ENCODE data around the gene RPUSD2. TPM values are rescaled to one million over a fixed set of nuclear protein-coding genes. Genes with fewer than 3 reads are reported as not detected.

Gene RPUSD2
- polyA plus RNA-seq, 3 donors: 1.1 to 6.3 (median 4.3) TPM

DNA sequence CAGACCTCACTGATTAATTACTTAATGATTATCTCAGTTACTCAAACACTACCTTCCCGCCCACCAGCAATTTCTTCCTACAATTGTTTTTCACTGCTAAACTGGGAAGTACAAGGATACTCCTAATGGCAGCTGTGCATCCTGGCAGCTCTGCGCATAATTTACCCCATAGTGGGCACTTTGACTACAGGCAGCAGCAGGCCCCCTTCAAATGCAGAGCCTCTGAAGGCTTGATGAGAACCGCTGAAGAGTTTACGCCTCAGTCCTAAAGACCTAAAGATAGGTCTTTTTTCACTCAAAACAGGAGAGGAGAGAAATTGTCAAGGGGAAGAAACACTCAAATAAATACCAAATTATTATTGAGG lies 15.0 kb upstream of the RPUSD2 start:
- WGBS (ENCODE audit: insufficient coverage): 88% methylated on average over 1 of the region's 4 CpGs
- Histone ChIP-seq H2AFZ (ENCODE audit: insufficient read depth, low read depth, low read length, poor library complexity, severe bottlenecking) (no peak overlapping the region), H3K27ac (ENCODE audit: low read depth in 1 of 2, low read length in 2 of 2) (no peak overlapping the region), H3K9ac (ENCODE audit: insufficient read depth, low read length, poor library complexity, severe bottlenecking) (no peak overlapping the region), H3K79me2 (ENCODE audit: insufficient read depth, low read length) (no peaks in the 10 kb centered on the region), H3K4me3 (replicated peaks in 1 of 3; ENCODE audit: low read depth in 2 of 3, low read length in 3 of 3) (no peak overlapping the region), H3K4me2 (replicated peaks; ENCODE audit: extremely low read depth, low read length, poor library complexity, severe bottlenecking) (no peak overlapping the region), H4K20me1 (ENCODE audit: insufficient read depth, low read length) (peaks cover 3% of the 10 kb centered on the region), H3K4me1 (ENCODE audit: control insufficient read depth in 1 of 2, insufficient read depth in 2 of 2, low read length in 2 of 2) (peaks cover 11 to 23% of the 10 kb centered on the region in 2 donors), H3K27me3 (ENCODE audit: control insufficient read depth in 2 of 2, insufficient read depth in 2 of 2, low read length in 2 of 2) (no peaks in the 10 kb centered on the region), H3K9me3 (replicated peaks in 1 of 2; ENCODE audit: control insufficient read depth in 1 of 2, insufficient read depth in 1 of 2, low read length in 2 of 2) (no peaks in the 10 kb centered on the region), H3K36me3 (replicated peaks in 1 of 2; ENCODE audit: control insufficient read depth in 1 of 2, insufficient read depth in 2 of 2, low read length in 2 of 2) (peaks cover 35 to 48% of the 10 kb centered on the region in 2 donors)
- peaks cover 25% of the 10 kb centered on the region for H3K4me1 Mint-ChIP-seq
- no peak overlapping the region for H3K4me3 Mint-ChIP-seq
- TF ChIP-seq, protein P1, sequence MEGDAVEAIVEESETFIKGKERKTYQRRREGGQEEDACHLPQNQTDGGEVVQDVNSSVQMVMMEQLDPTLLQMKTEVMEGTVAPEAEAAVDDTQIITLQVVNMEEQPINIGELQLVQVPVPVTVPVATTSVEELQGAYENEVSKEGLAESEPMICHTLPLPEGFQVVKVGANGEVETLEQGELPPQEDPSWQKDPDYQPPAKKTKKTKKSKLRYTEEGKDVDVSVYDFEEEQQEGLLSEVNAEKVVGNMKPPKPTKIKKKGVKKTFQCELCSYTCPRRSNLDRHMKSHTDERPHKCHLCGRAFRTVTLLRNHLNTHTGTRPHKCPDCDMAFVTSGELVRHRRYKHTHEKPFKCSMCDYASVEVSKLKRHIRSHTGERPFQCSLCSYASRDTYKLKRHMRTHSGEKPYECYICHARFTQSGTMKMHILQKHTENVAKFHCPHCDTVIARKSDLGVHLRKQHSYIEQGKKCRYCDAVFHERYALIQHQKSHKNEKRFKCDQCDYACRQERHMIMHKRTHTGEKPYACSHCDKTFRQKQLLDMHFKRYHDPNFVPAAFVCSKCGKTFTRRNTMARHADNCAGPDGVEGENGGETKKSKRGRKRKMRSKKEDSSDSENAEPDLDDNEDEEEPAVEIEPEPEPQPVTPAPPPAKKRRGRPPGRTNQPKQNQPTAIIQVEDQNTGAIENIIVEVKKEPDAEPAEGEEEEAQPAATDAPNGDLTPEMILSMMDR (IDR thresholded peaks at IDR 0.05): no peak
- no peak for DNase-seq
- peaks cover 49 to 80% of the 10 kb centered on the region in 2 donors for H3K36me3 Mint-ChIP-seq
- no peaks in the 10 kb centered on the region for H3K9me3 Mint-ChIP-seq
- peak overlapping the region in 1 of 7 donors; percentile 25 for H3K27ac Mint-ChIP-seq
- H3K27me3 Mint-ChIP-seq (ENCODE audit: low read depth in 3 of 3): peaks cover 0 to 2% (median 0%) of the 10 kb centered on the region in 3 donors
- intact Hi-C loops (cut with micrococcal nuclease): no loop called here

DNA sequence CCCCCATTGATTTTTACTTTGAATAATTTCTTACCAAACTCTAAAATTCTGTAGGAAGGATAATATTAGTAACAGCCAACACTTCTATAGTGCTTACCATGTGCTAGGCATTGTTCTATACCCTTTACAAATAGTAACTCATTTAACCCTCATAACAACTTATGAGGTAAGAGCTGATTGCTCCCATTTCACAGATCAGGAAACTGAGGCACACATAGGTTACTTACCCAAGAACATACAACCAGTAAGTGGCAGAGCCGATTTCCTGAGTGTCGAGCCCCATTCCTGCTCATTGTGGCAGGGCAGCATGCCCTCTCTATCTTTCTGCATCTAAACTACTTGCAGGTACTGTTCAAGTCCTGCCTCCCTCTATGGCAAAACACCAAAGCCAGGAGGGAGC lies 13.2 kb upstream of the RPUSD2 start:
- no peaks in the 10 kb centered on the region for H3K9me3 Mint-ChIP-seq
- intact Hi-C loops (cut with micrococcal nuclease): no loop called here
- H3K36me3 ChIP-seq (replicated peaks in 1 of 2; ENCODE audit: control insufficient read depth in 1 of 2, insufficient read depth in 2 of 2, low read length in 2 of 2): peaks cover 35 to 50% of the 10 kb centered on the region in 2 donors
- WGBS (ENCODE audit: insufficient coverage): 100% methylated on average over 2 of the region's 2 CpGs
- H3K27me3 Mint-ChIP-seq (ENCODE audit: low read depth in 3 of 3): no peaks in the 10 kb centered on the region
- H3K4me2 ChIP-seq (replicated peaks; ENCODE audit: extremely low read depth, low read length, poor library complexity, severe bottlenecking): no peak overlapping the region
- no peak overlapping the region for H3K9ac ChIP-seq (ENCODE audit: insufficient read depth, low read length, poor library complexity, severe bottlenecking)
- no peaks in the 10 kb centered on the region for H3K27me3 ChIP-seq (ENCODE audit: control insufficient read depth in 2 of 2, insufficient read depth in 2 of 2, low read length in 2 of 2)
- H3K4me1 ChIP-seq (ENCODE audit: control insufficient read depth in 1 of 2, insufficient read depth in 2 of 2, low read length in 2 of 2): peaks cover 0 to 6% of the 10 kb centered on the region in 2 donors
- H3K36me3 Mint-ChIP-seq: peaks cover 48 to 81% of the 10 kb centered on the region in 2 donors
- H2AFZ ChIP-seq (ENCODE audit: insufficient read depth, low read depth, low read length, poor library complexity, severe bottlenecking): no peak overlapping the region
- TF ChIP-seq, protein P1 (IDR thresholded peaks at IDR 0.05): no peak
- H3K4me1 Mint-ChIP-seq: peaks cover 10% of the 10 kb centered on the region
- no peaks in the 10 kb centered on the region for H3K79me2 ChIP-seq (ENCODE audit: insufficient read depth, low read length)
- DNase-seq: no peak
- no peak overlapping the region for H3K4me3 Mint-ChIP-seq
- no peak overlapping the region for H3K27ac Mint-ChIP-seq
- H3K4me3 ChIP-seq (replicated peaks in 1 of 3; ENCODE audit: low read depth in 2 of 3, low read length in 3 of 3): no peak overlapping the region
- H3K27ac ChIP-seq (ENCODE audit: low read depth in 1 of 2, low read length in 2 of 2): no peak overlapping the region
- H4K20me1 ChIP-seq (ENCODE audit: insufficient read depth, low read length): no peaks in the 10 kb centered on the region
- no peaks in the 10 kb centered on the region for H3K9me3 ChIP-seq (replicated peaks in 1 of 2; ENCODE audit: control insufficient read depth in 1 of 2, insufficient read depth in 1 of 2, low read length in 2 of 2)
